ENCODE measurements around the gene KCNIP1. TPM values are rescaled to one million over a fixed set of nuclear protein-coding genes. Genes with fewer than 3 reads are reported as not detected.

KCNIP1 gene
- total and polyA plus RNA-seq, 2 of the 13 experiments (the other 11 are each of a cell fraction or from before 2014, with no cell fraction given): not detected

- no peaks in the 10 kb centered on the region for H3K36me3 ChIP-seq (replicated peaks in 1 of 2; ENCODE audit: control insufficient read depth in 1 of 2, insufficient read depth in 2 of 2, low read length in 2 of 2)
- POLR2A ChIA-PET: no interaction called here
- CTCF ChIA-PET (ENCODE audit: low intra/inter-chr PET ratio, low total read pairs): no interaction called here
- no peak for ATAC-seq
- TF ChIP-seq PLRG1 (conservative IDR thresholded peaks at IDR 0.05): no peak
- no peak for TF ChIP-seq E2F2 (CRISPR knock-in tag; IDR thresholded peaks at IDR 0.05; ENCODE audit: borderline replicate concordance)
- no peak for TF ChIP-seq ZNF326 (CRISPR knock-in tag; IDR thresholded peaks at IDR 0.05; ENCODE audit: borderline replicate concordance)
- no peak for TF ChIP-seq ATF6 (CRISPR knock-in tag; conservative IDR thresholded peaks at IDR 0.05)
- TF ChIP-seq JUN (CRISPR knock-in tag; IDR thresholded peaks at IDR 0.05): no peak
- TF ChIP-seq ZNF24 (IDR thresholded peaks at IDR 0.05): no peak
- no peak for TF ChIP-seq ZNF737 (CRISPR knock-in tag; IDR thresholded peaks at IDR 0.05; ENCODE audit: borderline replicate concordance)
- TF ChIP-seq TIGD3 (CRISPR knock-in tag; IDR thresholded peaks at IDR 0.05; ENCODE audit: borderline replicate concordance): no peak
- TF ChIP-seq ZNF761 (CRISPR knock-in tag; conservative IDR thresholded peaks at IDR 0.05): no peak
- in situ Hi-C loops (cut with HindIII; ENCODE audit: extremely low pct_ligation_motif_present, low pct_unique_long_range_greater_than_20kb) (no loop called here), intact Hi-C loops (cut with micrococcal nuclease; ENCODE audit: unreplicated experiment) (no loop called here)
- H3K9me3 ChIP-seq (ENCODE audit: low read length): no peaks in the 10 kb centered on the region
- H3K27me3 ChIP-seq (ENCODE audit: control insufficient read depth in 1 of 2, insufficient read depth in 2 of 2, low read length in 2 of 2): peaks cover 0 to 13% of the 10 kb centered on the region in 2 experiments; a peak in 3 of 5 replicates
- FAIRE-seq: no peak
- H3K4me3 ChIP-seq (replicated peaks in 1 of 3; ENCODE audit: insufficient read depth in 1 of 3, low read depth in 2 of 3, low read length in 3 of 3): no peak overlapping the region
- 0% methylated on average over 1 of the region's 11 CpGs for WGBS (ENCODE audit: low lambda C conversion rate)
- BruUV-seq (replicated peaks): no TSS peak
- no peak overlapping the region for H3K27ac ChIP-seq (ENCODE audit: extremely low read length, insufficient read depth, low read length)
- no peak overlapping the region for H3K9ac ChIP-seq (ENCODE audit: insufficient read depth, low read depth, low read length)
- H3K4me2 ChIP-seq (ENCODE audit: low read depth, low read length): no peak overlapping the region
- H3K4me1 ChIP-seq (ENCODE audit: insufficient read depth, low read length): 0 out of 2 replicates have a peak, but pooled peaks cover under 1% of the 10 kb centered on the region
- DNase-seq (ENCODE audit: low spot score): no peak
- no peak overlapping the region for H2AFZ ChIP-seq (ENCODE audit: low read length)
- no peaks in the 10 kb centered on the region for H4K20me1 ChIP-seq (ENCODE audit: insufficient read depth, low read length)
- H3K79me2 ChIP-seq (ENCODE audit: insufficient read depth, low read length): no peaks in the 10 kb centered on the region
Measured at GRCh38 chr5:170751631-170752030, 247.8 kb downstream of the KCNIP1 start.

All from HepG2 (cell line).